GM12878 (cell line): ENCODE measurements around the gene DKKL1. TPM values are rescaled to one million over a fixed set of nuclear protein-coding genes. Genes with fewer than 3 reads are reported as not detected.

Experiments
- BHLHE40 ChIP-seq, 2 experiments: fragments of 450-650 bp in 1 of 2; IDR thresholded peaks; 2 replicates each; pipeline ENCODE4 v1.6.1; 2011 to 2017; ENCODE audit warnings: low read depth in 2 of 2, borderline replicate concordance in 1 of 2, improper control_type of control experiment in 1 of 2, low read length in 1 of 2, mild to moderate bottlenecking in 1 of 2
- CEBPB ChIP-seq, 2 experiments: fragments of 150-350 bp in 1 of 2; IDR thresholded peaks; 2 replicates each; pipeline ENCODE4 v1.6.1; 2012 to 2014; ENCODE audit warnings: low read depth in 2 of 2, low read length in 2 of 2, borderline replicate concordance in 1 of 2, inconsistent platforms in 1 of 2
- EGR1 ChIP-seq, 2 experiments: IDR thresholded peaks; 1 replicate in 1 of 2; 2 replicates in 1 of 2; pipeline ENCODE4 v1.6.1; 2011 to 2012; ENCODE audit warnings: low read depth in 2 of 2, low read length in 2 of 2, borderline replicate concordance in 1 of 2, mild to moderate bottlenecking in 1 of 2, moderate library complexity in 1 of 2
- ETV6 ChIP-seq, 2 experiments: fragments of 450-650 bp in 1 of 2; IDR thresholded peaks in 1 of 2; conservative IDR thresholded peaks in 1 of 2; 2 replicates each; pipeline ENCODE4 v1.6.1; 2014; ENCODE audit warnings: antibody characterized with exemption in 1 of 2, borderline replicate concordance in 1 of 2, low read depth in 1 of 2, mild to moderate bottlenecking in 1 of 2, moderate library complexity in 1 of 2
- GATAD2B ChIP-seq: fragments of 450-650 bp; conservative IDR thresholded peaks from 2 replicates; pipeline ENCODE4 v1.6.1; 2017; ENCODE audit warnings: low read depth, mild to moderate bottlenecking, moderate library complexity
- HDGF ChIP-seq: fragments of 450-650 bp; IDR thresholded peaks from 2 replicates; pipeline ENCODE4 v1.6.1; 2016; ENCODE audit warnings: antibody characterized with exemption
- SIX5 ChIP-seq: IDR thresholded peaks from 2 replicates; pipeline ENCODE4 v1.6.1; 2011; ENCODE audit warnings: mild to moderate bottlenecking, low read depth, low read length, moderate library complexity; ENCODE audit not compliant: severe bottlenecking
- SMARCA5 ChIP-seq: fragments of 450-650 bp; IDR thresholded peaks from 2 replicates; pipeline ENCODE4 v1.6.1; 2017; ENCODE audit warnings: mild to moderate bottlenecking
- SUPT20H ChIP-seq: IDR thresholded peaks from 2 replicates; pipeline ENCODE4 v1.6.1; 2011; ENCODE audit warnings: low read depth, mild to moderate bottlenecking, low read length, moderate library complexity, borderline replicate concordance; ENCODE audit not compliant: control insufficient read depth
- YY1 ChIP-seq: IDR thresholded peaks from 2 replicates; pipeline ENCODE4 v1.6.1; 2011; ENCODE audit warnings: low read depth, mild to moderate bottlenecking, low read length
- polyA plus RNA-seq, 11 experiments: library from polyadenylated mRNA; depleted of rRNA in 4 of 11; unstranded in 6 of 11; stranded (reverse) in 5 of 11; fragments of >200 nt; fragmentation: Nextera tagmentation in 4 of 11; fragmentation: Illumina TruSeq in 1 of 11; extraction: Ambion mirVana in 4 of 11; extraction: Trizol in 1 of 11; gene quantifications; 1 replicate in 1 of 11; 2 replicates in 10 of 11; pipeline versions ENCODE4 v1.2.1 to v1.2.3, GENCODE V29; 2011 to 2016; ENCODE audit warnings: inconsistent platforms in 2 of 11, missing spikeins in 2 of 11, low read depth in 1 of 11
- total RNA-seq, 4 experiments: library from RNA; depleted of rRNA in 3 of 4; stranded (reverse); fragments of >200 nt in 3 of 4; fragmentation: Illumina TruSeq in 1 of 4; extraction: Trizol in 1 of 4; gene quantifications; 2 replicates each; pipeline versions ENCODE4 v1.2.1 to v1.2.3, GENCODE V29; 2013 to 2021
- TF ChIP-seq, protein P1 (sequence below): fragments of 450-650 bp; IDR thresholded peaks from 2 replicates; pipeline ENCODE4 v1.6.1; 2018; ENCODE audit warnings: borderline replicate concordance, mild to moderate bottlenecking; ENCODE audit not compliant: partially characterized antibody
- TF ChIP-seq, protein P2 (sequence below): fragments of 450-650 bp; IDR thresholded peaks from 2 replicates; pipeline ENCODE4 v1.6.1; 2016; ENCODE audit warnings: mild to moderate bottlenecking
- TF ChIP-seq, protein P3 (sequence below): fragments of 450-650 bp; IDR thresholded peaks from 2 replicates; pipeline ENCODE4 v1.6.1; 2017; ENCODE audit warnings: mild to moderate bottlenecking
- TF ChIP-seq, protein P4 (sequence below): fragments of 450-650 bp; IDR thresholded peaks from 2 replicates; pipeline ENCODE4 v1.6.1; 2016; ENCODE audit warnings: mild to moderate bottlenecking, moderate library complexity, borderline replicate concordance

The DKKL1 gene
- total and polyA plus RNA-seq, 10 of the 15 experiments (the other 5 are each of a cell fraction or from before 2014, with no cell fraction given): not detected

DNA sequence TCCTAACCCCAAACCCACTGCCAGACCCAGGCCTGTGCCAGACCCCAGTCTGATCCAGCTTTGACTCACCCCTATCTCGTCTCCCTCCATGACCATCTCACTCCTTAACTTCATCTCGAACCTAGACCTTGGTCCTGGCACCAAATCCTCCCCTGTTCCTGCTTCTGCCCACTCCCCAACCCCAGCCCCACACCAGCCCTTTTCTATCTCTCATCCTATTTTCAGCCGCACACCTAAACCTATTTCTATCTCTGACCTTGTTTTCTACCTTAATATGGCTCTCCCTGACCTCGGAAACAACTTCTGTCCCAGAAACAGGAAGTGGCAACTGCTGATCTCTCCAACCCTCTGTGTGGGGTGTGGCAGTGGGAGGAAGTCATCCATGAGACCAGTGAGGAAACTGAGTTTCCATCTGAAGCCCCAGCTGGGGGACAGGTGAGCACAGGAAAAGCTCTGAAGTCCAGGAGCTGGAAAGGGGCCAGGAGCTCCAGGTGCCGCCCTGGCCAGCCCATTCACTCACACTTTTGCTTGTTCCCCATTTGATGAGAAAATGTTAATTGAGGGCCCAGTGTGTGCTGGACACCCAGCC is 45.9 kb downstream of the DKKL1 start (continued):
- TF ChIP-seq BHLHE40 (IDR thresholded peaks at IDR 0.05; ENCODE audit: borderline replicate concordance in 1 of 2, low read depth in 2 of 2, low read length in 1 of 2) (no peak), HDGF (peak; percentile 50; the same call in 1 of the 2 replicates), SMARCA5 (0 out of 2 replicates have a peak, but pooled peaks have one; percentile 43), YY1 (0 out of 2 replicates have a peak, but pooled peaks have one; percentile 39), ETV6 (conservative IDR thresholded peaks at IDR 0.05 in 1 of 2, IDR thresholded peaks at IDR 0.05 in 1 of 2; ENCODE audit: borderline replicate concordance in 1 of 2, low read depth in 1 of 2) (no peak; a peak in 1 of 4 replicates), CEBPB (IDR thresholded peaks at IDR 0.05; ENCODE audit: borderline replicate concordance in 1 of 2, low read depth in 2 of 2, low read length in 2 of 2) (no peak), SIX5 (no peak), EGR1 (IDR thresholded peaks at IDR 0.05; ENCODE audit: borderline replicate concordance in 1 of 2, low read depth in 2 of 2, low read length in 2 of 2) (no peak), SUPT20H (no peak), GATAD2B (0 out of 2 replicates have a peak, but pooled peaks have one; percentile 32)
- TF ChIP-seq, protein P1, sequence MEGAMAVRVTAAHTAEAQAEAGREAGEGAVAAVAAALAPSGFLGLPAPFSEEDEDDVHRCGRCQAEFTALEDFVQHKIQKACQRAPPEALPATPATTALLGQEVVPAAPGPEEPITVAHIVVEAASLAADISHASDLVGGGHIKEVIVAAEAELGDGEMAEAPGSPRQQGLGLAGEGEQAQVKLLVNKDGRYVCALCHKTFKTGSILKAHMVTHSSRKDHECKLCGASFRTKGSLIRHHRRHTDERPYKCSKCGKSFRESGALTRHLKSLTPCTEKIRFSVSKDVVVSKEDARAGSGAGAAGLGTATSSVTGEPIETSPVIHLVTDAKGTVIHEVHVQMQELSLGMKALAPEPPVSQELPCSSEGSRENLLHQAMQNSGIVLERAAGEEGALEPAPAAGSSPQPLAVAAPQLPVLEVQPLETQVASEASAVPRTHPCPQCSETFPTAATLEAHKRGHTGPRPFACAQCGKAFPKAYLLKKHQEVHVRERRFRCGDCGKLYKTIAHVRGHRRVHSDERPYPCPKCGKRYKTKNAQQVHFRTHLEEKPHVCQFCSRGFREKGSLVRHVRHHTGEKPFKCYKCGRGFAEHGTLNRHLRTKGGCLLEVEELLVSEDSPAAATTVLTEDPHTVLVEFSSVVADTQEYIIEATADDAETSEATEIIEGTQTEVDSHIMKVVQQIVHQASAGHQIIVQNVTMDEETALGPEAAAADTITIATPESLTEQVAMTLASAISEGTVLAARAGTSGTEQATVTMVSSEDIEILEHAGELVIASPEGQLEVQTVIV: peak; percentile 11
- TF ChIP-seq, protein P2, sequence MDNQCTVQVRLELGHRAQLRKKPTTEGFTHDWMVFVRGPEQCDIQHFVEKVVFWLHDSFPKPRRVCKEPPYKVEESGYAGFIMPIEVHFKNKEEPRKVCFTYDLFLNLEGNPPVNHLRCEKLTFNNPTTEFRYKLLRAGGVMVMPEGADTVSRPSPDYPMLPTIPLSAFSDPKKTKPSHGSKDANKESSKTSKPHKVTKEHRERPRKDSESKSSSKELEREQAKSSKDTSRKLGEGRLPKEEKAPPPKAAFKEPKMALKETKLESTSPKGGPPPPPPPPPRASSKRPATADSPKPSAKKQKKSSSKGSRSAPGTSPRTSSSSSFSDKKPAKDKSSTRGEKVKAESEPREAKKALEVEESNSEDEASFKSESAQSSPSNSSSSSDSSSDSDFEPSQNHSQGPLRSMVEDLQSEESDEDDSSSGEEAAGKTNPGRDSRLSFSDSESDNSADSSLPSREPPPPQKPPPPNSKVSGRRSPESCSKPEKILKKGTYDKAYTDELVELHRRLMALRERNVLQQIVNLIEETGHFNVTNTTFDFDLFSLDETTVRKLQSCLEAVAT: no peak
- TF ChIP-seq, protein P3, sequence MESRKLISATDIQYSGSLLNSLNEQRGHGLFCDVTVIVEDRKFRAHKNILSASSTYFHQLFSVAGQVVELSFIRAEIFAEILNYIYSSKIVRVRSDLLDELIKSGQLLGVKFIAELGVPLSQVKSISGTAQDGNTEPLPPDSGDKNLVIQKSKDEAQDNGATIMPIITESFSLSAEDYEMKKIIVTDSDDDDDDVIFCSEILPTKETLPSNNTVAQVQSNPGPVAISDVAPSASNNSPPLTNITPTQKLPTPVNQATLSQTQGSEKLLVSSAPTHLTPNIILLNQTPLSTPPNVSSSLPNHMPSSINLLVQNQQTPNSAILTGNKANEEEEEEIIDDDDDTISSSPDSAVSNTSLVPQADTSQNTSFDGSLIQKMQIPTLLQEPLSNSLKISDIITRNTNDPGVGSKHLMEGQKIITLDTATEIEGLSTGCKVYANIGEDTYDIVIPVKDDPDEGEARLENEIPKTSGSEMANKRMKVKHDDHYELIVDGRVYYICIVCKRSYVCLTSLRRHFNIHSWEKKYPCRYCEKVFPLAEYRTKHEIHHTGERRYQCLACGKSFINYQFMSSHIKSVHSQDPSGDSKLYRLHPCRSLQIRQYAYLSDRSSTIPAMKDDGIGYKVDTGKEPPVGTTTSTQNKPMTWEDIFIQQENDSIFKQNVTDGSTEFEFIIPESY: no peak
- TF ChIP-seq, protein P4, sequence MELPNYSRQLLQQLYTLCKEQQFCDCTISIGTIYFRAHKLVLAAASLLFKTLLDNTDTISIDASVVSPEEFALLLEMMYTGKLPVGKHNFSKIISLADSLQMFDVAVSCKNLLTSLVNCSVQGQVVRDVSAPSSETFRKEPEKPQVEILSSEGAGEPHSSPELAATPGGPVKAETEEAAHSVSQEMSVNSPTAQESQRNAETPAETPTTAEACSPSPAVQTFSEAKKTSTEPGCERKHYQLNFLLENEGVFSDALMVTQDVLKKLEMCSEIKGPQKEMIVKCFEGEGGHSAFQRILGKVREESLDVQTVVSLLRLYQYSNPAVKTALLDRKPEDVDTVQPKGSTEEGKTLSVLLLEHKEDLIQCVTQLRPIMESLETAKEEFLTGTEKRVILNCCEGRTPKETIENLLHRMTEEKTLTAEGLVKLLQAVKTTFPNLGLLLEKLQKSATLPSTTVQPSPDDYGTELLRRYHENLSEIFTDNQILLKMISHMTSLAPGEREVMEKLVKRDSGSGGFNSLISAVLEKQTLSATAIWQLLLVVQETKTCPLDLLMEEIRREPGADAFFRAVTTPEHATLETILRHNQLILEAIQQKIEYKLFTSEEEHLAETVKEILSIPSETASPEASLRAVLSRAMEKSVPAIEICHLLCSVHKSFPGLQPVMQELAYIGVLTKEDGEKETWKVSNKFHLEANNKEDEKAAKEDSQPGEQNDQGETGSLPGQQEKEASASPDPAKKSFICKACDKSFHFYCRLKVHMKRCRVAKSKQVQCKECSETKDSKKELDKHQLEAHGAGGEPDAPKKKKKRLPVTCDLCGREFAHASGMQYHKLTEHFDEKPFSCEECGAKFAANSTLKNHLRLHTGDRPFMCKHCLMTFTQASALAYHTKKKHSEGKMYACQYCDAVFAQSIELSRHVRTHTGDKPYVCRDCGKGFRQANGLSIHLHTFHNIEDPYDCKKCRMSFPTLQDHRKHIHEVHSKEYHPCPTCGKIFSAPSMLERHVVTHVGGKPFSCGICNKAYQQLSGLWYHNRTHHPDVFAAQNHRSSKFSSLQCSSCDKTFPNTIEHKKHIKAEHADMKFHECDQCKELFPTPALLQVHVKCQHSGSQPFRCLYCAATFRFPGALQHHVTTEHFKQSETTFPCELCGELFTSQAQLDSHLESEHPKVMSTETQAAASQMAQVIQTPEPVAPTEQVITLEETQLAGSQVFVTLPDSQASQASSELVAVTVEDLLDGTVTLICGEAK: peak; percentile 28; the same call in 1 of the 2 replicates
